Loucy (cell line): Measurements from ENCODE around the gene ANKLE2.

Experiments used
- H2AFZ ChIP-seq: fragments of 200-600 bp; sonication (generic); 2 replicates; pipeline ENCODE4 v1.6.0; 2016; ENCODE audit warnings: antibody characterized with exemption, mild to moderate bottlenecking, low read length, moderate library complexity
- H3F3A ChIP-seq: fragments of 200-600 bp; 2 replicates; pipeline ENCODE4 v1.6.0; 2016; ENCODE audit warnings: antibody characterized with exemption, low read depth, mild to moderate bottlenecking
- H3K27me3 ChIP-seq: fragments of 200-600 bp; sonication (generic); 2 replicates; pipeline ENCODE4 v1.6.1; 2014; ENCODE audit warnings: low read length, mild to moderate bottlenecking; ENCODE audit not compliant: insufficient read depth, poor library complexity, severe bottlenecking
- H3K36me3 ChIP-seq: fragments of 200-600 bp; sonication (generic); 2 replicates; pipeline ENCODE4 v1.6.1; 2016; ENCODE audit warnings: low read length; ENCODE audit not compliant: insufficient read depth
- H3K4me1 ChIP-seq: fragments of 200-600 bp; sonication (generic); 2 replicates; pipeline ENCODE4 v1.5.1; 2014; ENCODE audit warnings: low read length, mild to moderate bottlenecking; ENCODE audit not compliant: insufficient read depth, poor library complexity, severe bottlenecking
- H3K4me2 ChIP-seq: fragments of 200-600 bp; sonication (generic); 2 replicates; pipeline ENCODE4 v1.6.0; 2014; ENCODE audit warnings: antibody characterized with exemption, low read length, low read depth, mild to moderate bottlenecking; ENCODE audit not compliant: poor library complexity, severe bottlenecking
- H3K4me3 ChIP-seq: fragments of 200-600 bp; sonication (generic); 2 replicates; pipeline ENCODE4 v1.5.1; 2014; ENCODE audit warnings: low read length, mild to moderate bottlenecking, mixed read lengths; ENCODE audit not compliant: poor library complexity, severe bottlenecking
- H3K79me2 ChIP-seq: fragments of 200-600 bp; sonication (generic); 2 replicates; pipeline ENCODE4 v1.6.1; 2014; ENCODE audit warnings: low read length; ENCODE audit not compliant: insufficient read depth
- H3K9ac ChIP-seq: fragments of 200-600 bp; sonication (generic); 2 replicates; pipeline ENCODE4 v1.6.0; 2014; ENCODE audit warnings: mild to moderate bottlenecking, low read depth, low read length, moderate library complexity; ENCODE audit not compliant: poor library complexity, severe bottlenecking
- H3K9me2 ChIP-seq: fragments of 200-600 bp; sonication (generic); replicated peaks from 2 replicates; pipeline ENCODE4 v1.6.1; 2016; ENCODE audit warnings: low read depth, low read length, mixed read lengths
- H3K9me3 ChIP-seq: fragments of 200-600 bp; sonication (generic); 2 replicates; pipeline ENCODE4 v1.6.1; 2014; ENCODE audit warnings: mild to moderate bottlenecking, antibody characterized with exemption, low read length, low read depth; ENCODE audit not compliant: insufficient read depth
- H4K20me1 ChIP-seq: fragments of 200-600 bp; sonication (generic); 2 replicates; pipeline ENCODE4 v1.6.0; 2014; ENCODE audit warnings: antibody characterized with exemption, low read length, mild to moderate bottlenecking; ENCODE audit not compliant: insufficient read depth, poor library complexity, severe bottlenecking
- EZH2phosphoT487 ChIP-seq: fragments of 200-600 bp; IDR thresholded peaks from 2 replicates; pipeline ENCODE4 v1.6.1; 2018; ENCODE audit warnings: antibody characterized with exemption, mild to moderate bottlenecking, moderate library complexity, borderline replicate concordance
- TF ChIP-seq, protein P1 (sequence below): fragments of 200-600 bp; sonication (generic); conservative IDR thresholded peaks from 2 replicates; pipeline ENCODE4 v1.5.1; 2014; ENCODE audit warnings: mild to moderate bottlenecking, antibody characterized with exemption, low read length

The ANKLE2 gene

DNA sequence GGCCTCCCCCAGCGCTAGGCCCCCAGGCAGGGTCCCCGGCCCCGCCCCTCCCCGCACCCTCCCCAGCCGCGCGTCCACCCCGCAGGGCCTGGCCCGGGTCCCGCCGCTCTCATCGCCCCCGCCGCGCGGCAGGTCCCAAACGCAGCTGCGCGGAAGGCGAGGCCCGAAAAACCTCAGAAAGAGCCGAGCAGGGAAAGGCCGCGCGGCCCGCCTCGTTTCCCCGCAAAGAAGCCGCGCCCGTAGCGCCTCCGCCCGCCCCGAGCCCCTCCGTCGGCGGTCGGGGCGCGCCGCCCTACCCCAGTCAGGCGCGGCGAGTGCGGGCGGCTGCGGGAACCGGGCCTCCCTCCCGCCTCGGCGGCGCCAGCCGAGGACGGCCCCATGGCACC is 74.8 kb downstream of the ANKLE2 start:
- peak overlapping the region; percentile 60; the same call in 1 of the 2 replicates for H2AFZ ChIP-seq
- H3K4me1 ChIP-seq: peaks cover 27% of the 10 kb centered on the region
- no peaks in the 10 kb centered on the region for H3K36me3 ChIP-seq
- H3K9me3 ChIP-seq: no peaks in the 10 kb centered on the region
- H3K27me3 ChIP-seq: no peaks in the 10 kb centered on the region
- H3K4me2 ChIP-seq: peak overlapping the region; percentile 93
- H3K9ac ChIP-seq: peak overlapping the region; percentile 89
- H3F3A ChIP-seq: peaks cover 11% of the 10 kb centered on the region
- TF ChIP-seq EZH2phosphoT487: no peak
- TF ChIP-seq, protein P1, sequence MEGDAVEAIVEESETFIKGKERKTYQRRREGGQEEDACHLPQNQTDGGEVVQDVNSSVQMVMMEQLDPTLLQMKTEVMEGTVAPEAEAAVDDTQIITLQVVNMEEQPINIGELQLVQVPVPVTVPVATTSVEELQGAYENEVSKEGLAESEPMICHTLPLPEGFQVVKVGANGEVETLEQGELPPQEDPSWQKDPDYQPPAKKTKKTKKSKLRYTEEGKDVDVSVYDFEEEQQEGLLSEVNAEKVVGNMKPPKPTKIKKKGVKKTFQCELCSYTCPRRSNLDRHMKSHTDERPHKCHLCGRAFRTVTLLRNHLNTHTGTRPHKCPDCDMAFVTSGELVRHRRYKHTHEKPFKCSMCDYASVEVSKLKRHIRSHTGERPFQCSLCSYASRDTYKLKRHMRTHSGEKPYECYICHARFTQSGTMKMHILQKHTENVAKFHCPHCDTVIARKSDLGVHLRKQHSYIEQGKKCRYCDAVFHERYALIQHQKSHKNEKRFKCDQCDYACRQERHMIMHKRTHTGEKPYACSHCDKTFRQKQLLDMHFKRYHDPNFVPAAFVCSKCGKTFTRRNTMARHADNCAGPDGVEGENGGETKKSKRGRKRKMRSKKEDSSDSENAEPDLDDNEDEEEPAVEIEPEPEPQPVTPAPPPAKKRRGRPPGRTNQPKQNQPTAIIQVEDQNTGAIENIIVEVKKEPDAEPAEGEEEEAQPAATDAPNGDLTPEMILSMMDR: no peak
- no peaks in the 10 kb centered on the region for H3K9me2 ChIP-seq
- H3K79me2 ChIP-seq: peaks cover 58% of the 10 kb centered on the region
- H3K4me3 ChIP-seq: peak overlapping the region; percentile 86
- peaks cover 37% of the 10 kb centered on the region for H4K20me1 ChIP-seq

DNA sequence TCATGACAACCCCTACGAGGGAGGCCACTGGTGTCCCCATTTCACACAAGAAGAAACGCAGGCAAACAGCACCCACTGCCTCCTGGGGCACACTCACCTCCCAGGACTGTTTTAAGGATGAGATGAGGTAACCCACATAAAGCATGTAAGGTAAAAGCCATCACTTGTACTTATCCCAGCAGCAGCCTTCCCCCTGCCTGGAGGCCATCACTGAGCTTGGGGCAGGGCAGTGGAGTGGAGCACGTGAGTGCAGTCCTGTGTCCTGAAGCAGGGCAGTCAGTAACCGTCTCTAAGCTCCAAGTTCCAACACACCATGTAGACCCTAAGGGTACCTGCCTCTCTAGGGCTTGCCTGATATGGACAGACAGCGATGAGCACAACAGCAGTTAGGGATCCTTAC is 76.2 kb downstream of the ANKLE2 start:
- H3K4me3 ChIP-seq: peak overlapping the region; percentile 86

DNA sequence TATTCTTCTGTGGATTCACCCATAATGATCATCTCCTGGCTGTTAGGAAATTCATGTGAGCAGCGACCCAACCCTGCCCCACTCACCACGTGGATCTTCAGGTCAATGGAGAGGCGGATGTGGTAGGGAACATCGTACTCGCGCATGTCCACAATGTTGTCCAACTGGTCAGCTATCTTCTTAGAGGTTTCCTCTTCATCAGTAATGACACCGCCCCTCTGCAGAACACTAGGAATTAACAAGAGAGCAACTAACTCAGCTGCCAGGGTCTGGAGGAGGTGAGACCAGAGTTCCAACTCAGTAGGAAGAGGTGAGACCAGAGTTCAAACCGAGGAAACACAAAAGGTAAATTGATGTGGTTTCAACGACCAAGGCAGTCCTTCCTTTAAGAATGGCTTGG is 84.1 kb downstream of the ANKLE2 start:
- H4K20me1 ChIP-seq: peaks cover 32% of the 10 kb centered on the region
- peaks cover 72% of the 10 kb centered on the region; the same call in 1 of the 2 replicates for H3K36me3 ChIP-seq
- TF ChIP-seq EZH2phosphoT487: no peak
- TF ChIP-seq, protein P1: no peak

More for the DNA sequence above, 76.2 kb downstream of the ANKLE2 start:
- TF ChIP-seq EZH2phosphoT487: no peak
- TF ChIP-seq, protein P1: no peak
- no peak overlapping the region for H2AFZ ChIP-seq
- H4K20me1 ChIP-seq: peaks cover 48% of the 10 kb centered on the region
- H3K79me2 ChIP-seq: peaks cover 72% of the 10 kb centered on the region
- H3K9me2 ChIP-seq: no peaks in the 10 kb centered on the region
- H3K27me3 ChIP-seq: no peaks in the 10 kb centered on the region
- no peaks in the 10 kb centered on the region for H3K9me3 ChIP-seq
- no peaks in the 10 kb centered on the region for H3K36me3 ChIP-seq
- peak overlapping the region; percentile 93 for H3K4me2 ChIP-seq
- H3K4me1 ChIP-seq: peaks cover 41% of the 10 kb centered on the region
- H3F3A ChIP-seq: peaks cover 4% of the 10 kb centered on the region; the same call in 1 of the 2 replicates
- peak overlapping the region; percentile 89 for H3K9ac ChIP-seq

More for the DNA sequence above, 84.1 kb downstream of the ANKLE2 start:
- peaks cover 51% of the 10 kb centered on the region for H3K79me2 ChIP-seq
- H3K9me2 ChIP-seq: no peaks in the 10 kb centered on the region
- no peak overlapping the region for H3K4me3 ChIP-seq
- H3K4me1 ChIP-seq: peaks cover 24% of the 10 kb centered on the region
- no peak overlapping the region for H2AFZ ChIP-seq
- H3K27me3 ChIP-seq: no peaks in the 10 kb centered on the region
- H3K4me2 ChIP-seq: no peak overlapping the region
- no peaks in the 10 kb centered on the region for H3F3A ChIP-seq
- H3K9me3 ChIP-seq: no peaks in the 10 kb centered on the region
- no peak overlapping the region for H3K9ac ChIP-seq
